ENCODE data around the gene FBLN2.
"Not testable (repeated sequence)": the region's sequence is repeated elsewhere in the genome, so short reads cannot be mapped to it uniquely, and the experiment has no call there.

Gene FBLN2

GRCh38 chr3:13549623-13550422 lies 898 bp downstream of the FBLN2 start:
- no peak for DNase-seq (ENCODE audit: low read depth)

GRCh38 chr3:13550423-13550690 lies 1.4 kb downstream of the FBLN2 start:
- DNase-seq (ENCODE audit: low read depth), result no peak

GRCh38 chr3:13550791-13551360 lies 2.0 kb downstream of the FBLN2 start:
- DNase-seq (ENCODE audit: low read depth), result no peak

- DNase-seq (ENCODE audit: low read depth), result no peak
These were observed 4.1 kb downstream of the FBLN2 start for GRCh38 chr3:13552857-13553652.

GRCh38 chr3:13553686-13554085 lies 4.8 kb downstream of the FBLN2 start:
- DNase-seq (ENCODE audit: low read depth), result no peak

GRCh38 chr3:13555753-13556152 lies 6.8 kb downstream of the FBLN2 start:
- no peak for DNase-seq (ENCODE audit: low read depth)

- DNase-seq (ENCODE audit: low read depth), result no peak
These were observed 7.3 kb downstream of the FBLN2 start for GRCh38 chr3:13556207-13556606.

- no peak for DNase-seq (ENCODE audit: low read depth)
These were observed 8.0 kb downstream of the FBLN2 start for GRCh38 chr3:13556917-13557316.

GRCh38 chr3:13557417-13557816 lies 8.5 kb downstream of the FBLN2 start:
- no peak for DNase-seq (ENCODE audit: low read depth)

GRCh38 chr3:13557926-13558325 lies 9.0 kb downstream of the FBLN2 start:
- no peak for DNase-seq (ENCODE audit: low read depth)

- no peak for DNase-seq (ENCODE audit: low read depth)
These were observed 9.7 kb downstream of the FBLN2 start for GRCh38 chr3:13558651-13559050.

GRCh38 chr3:13559764-13560525 lies 11.0 kb downstream of the FBLN2 start:
- no peak for DNase-seq (ENCODE audit: low read depth)

- no peak for DNase-seq (ENCODE audit: low read depth)
These were observed 12.5 kb downstream of the FBLN2 start for GRCh38 chr3:13561376-13561775.

GRCh38 chr3:13561967-13562366 lies 13.0 kb downstream of the FBLN2 start:
- no peak for DNase-seq (ENCODE audit: low read depth)

- DNase-seq (ENCODE audit: low read depth), result not testable (repeated sequence)
These were observed 13.5 kb downstream of the FBLN2 start for GRCh38 chr3:13562421-13562820.

- DNase-seq (ENCODE audit: low read depth), result no peak
These were observed 14.4 kb downstream of the FBLN2 start for GRCh38 chr3:13563321-13563720.

GRCh38 chr3:13563911-13564310 lies 15.0 kb downstream of the FBLN2 start:
- DNase-seq (ENCODE audit: low read depth), result no peak

- DNase-seq (ENCODE audit: low read depth), result no peak
These were observed 16.0 kb downstream of the FBLN2 start for GRCh38 chr3:13564751-13565560.

GRCh38 chr3:13565581-13566452 lies 16.9 kb downstream of the FBLN2 start:
- no peak for DNase-seq (ENCODE audit: low read depth)

- no peak for DNase-seq (ENCODE audit: low read depth)
These were observed 17.5 kb downstream of the FBLN2 start for GRCh38 chr3:13566453-13566748.

- DNase-seq (ENCODE audit: low read depth), result no peak
These were observed 17.9 kb downstream of the FBLN2 start for GRCh38 chr3:13566769-13567310.
